ENCODE results near the gene NPM3.

Gene NPM3

GRCh38 chr10:101759309-101760247 is 23.7 kb downstream of the NPM3 start:
- no peak for DNase-seq (ENCODE audit: low read depth, low spot score)
- Histone ChIP-seq H3K9ac (ENCODE audit: insufficient read length) (no peak overlapping the region), H3K27ac (no peak overlapping the region), H3K9me3 (ENCODE audit: low read depth, low read length) (no peaks in the 10 kb centered on the region), H3K36me3 (ENCODE audit: insufficient read depth, low read length) (no peaks in the 10 kb centered on the region), H3K4me3 (no peak overlapping the region)
- TF ChIP-seq FOXP2 (optimal IDR thresholded peaks at IDR 0.05; ENCODE audit: control extremely low read depth, extremely low read length, insufficient read depth) (no peak), EZH2 (IDR thresholded peaks at IDR 0.05) (no peak), POLR2AphosphoS5 (IDR thresholded peaks at IDR 0.05; ENCODE audit: borderline replicate concordance, low read depth, low read length) (no peak)

GRCh38 chr10:101758858-101759257 is 24.4 kb downstream of the NPM3 start:
- H3K9ac ChIP-seq (ENCODE audit: insufficient read length), result no peak overlapping the region
- H3K36me3 ChIP-seq (ENCODE audit: insufficient read depth, low read length), result no peaks in the 10 kb centered on the region
- H3K27ac ChIP-seq, result no peak overlapping the region
- no peak overlapping the region for H3K4me3 ChIP-seq
- DNase-seq (ENCODE audit: low read depth, low spot score), result no peak
- no peaks in the 10 kb centered on the region for H3K9me3 ChIP-seq (ENCODE audit: low read depth, low read length)
- TF ChIP-seq POLR2AphosphoS5 (IDR thresholded peaks at IDR 0.05; ENCODE audit: borderline replicate concordance, low read depth, low read length) (no peak), EZH2 (IDR thresholded peaks at IDR 0.05) (no peak), FOXP2 (optimal IDR thresholded peaks at IDR 0.05; ENCODE audit: control extremely low read depth, extremely low read length, insufficient read depth) (no peak)

GRCh38 chr10:101752241-101752640 is 31.0 kb downstream of the NPM3 start:
- Histone ChIP-seq H3K27ac (no peak overlapping the region), H3K9ac (ENCODE audit: insufficient read length) (no peak overlapping the region), H3K36me3 (ENCODE audit: insufficient read depth, low read length) (no peaks in the 10 kb centered on the region), H3K9me3 (ENCODE audit: low read depth, low read length) (no peaks in the 10 kb centered on the region), H3K4me3 (no peak overlapping the region)
- no peak for TF ChIP-seq FOXP2 (optimal IDR thresholded peaks at IDR 0.05; ENCODE audit: control extremely low read depth, extremely low read length, insufficient read depth)
- no peak for DNase-seq (ENCODE audit: low read depth, low spot score)

- H3K27ac ChIP-seq, result no peak overlapping the region
- no peak overlapping the region for H3K9ac ChIP-seq (ENCODE audit: insufficient read length)
- TF ChIP-seq POLR2AphosphoS5 (IDR thresholded peaks at IDR 0.05; ENCODE audit: borderline replicate concordance, low read depth, low read length), result no peak
- TF ChIP-seq FOXP2 (optimal IDR thresholded peaks at IDR 0.05; ENCODE audit: control extremely low read depth, extremely low read length, insufficient read depth), result no peak
- TF ChIP-seq EZH2 (IDR thresholded peaks at IDR 0.05), result no peak
- H3K4me3 ChIP-seq, result no peak overlapping the region
- no peaks in the 10 kb centered on the region for H3K36me3 ChIP-seq (ENCODE audit: insufficient read depth, low read length)
- no peak for DNase-seq (ENCODE audit: low read depth, low spot score)
- no peaks in the 10 kb centered on the region for H3K9me3 ChIP-seq (ENCODE audit: low read depth, low read length)
Observed at GRCh38 chr10:101749047-101750016, 33.9 kb downstream of the NPM3 start.

- H3K27ac ChIP-seq, result no peak overlapping the region
- H3K9ac ChIP-seq (ENCODE audit: insufficient read length), result no peak overlapping the region
- TF ChIP-seq EZH2 (IDR thresholded peaks at IDR 0.05) (no peak), FOXP2 (optimal IDR thresholded peaks at IDR 0.05; ENCODE audit: control extremely low read depth, extremely low read length, insufficient read depth) (no peak), POLR2AphosphoS5 (IDR thresholded peaks at IDR 0.05; ENCODE audit: borderline replicate concordance, low read depth, low read length) (no peak)
- no peak overlapping the region for H3K4me3 ChIP-seq
- no peak for DNase-seq (ENCODE audit: low read depth, low spot score)
- no peaks in the 10 kb centered on the region for H3K36me3 ChIP-seq (ENCODE audit: insufficient read depth, low read length)
- H3K9me3 ChIP-seq (ENCODE audit: low read depth, low read length), result no peaks in the 10 kb centered on the region
Observed at GRCh38 chr10:101748496-101748895, 34.8 kb downstream of the NPM3 start.

GRCh38 chr10:101745074-101745696 is 38.1 kb downstream of the NPM3 start:
- DNase-seq (ENCODE audit: low read depth, low spot score), result no peak
- Histone ChIP-seq H3K9me3 (ENCODE audit: low read depth, low read length) (no peaks in the 10 kb centered on the region), H3K9ac (ENCODE audit: insufficient read length) (no peak overlapping the region), H3K27ac (no peak overlapping the region), H3K4me3 (no peak overlapping the region), H3K36me3 (ENCODE audit: insufficient read depth, low read length) (no peaks in the 10 kb centered on the region)
- TF ChIP-seq FOXP2 (optimal IDR thresholded peaks at IDR 0.05; ENCODE audit: control extremely low read depth, extremely low read length, insufficient read depth) (no peak), POLR2AphosphoS5 (IDR thresholded peaks at IDR 0.05; ENCODE audit: borderline replicate concordance, low read depth, low read length) (no peak), EZH2 (IDR thresholded peaks at IDR 0.05) (no peak)

GRCh38 chr10:101744267-101744666 is 39.0 kb downstream of the NPM3 start:
- Histone ChIP-seq H3K36me3 (ENCODE audit: insufficient read depth, low read length) (no peaks in the 10 kb centered on the region), H3K27ac (no peak overlapping the region), H3K9ac (ENCODE audit: insufficient read length) (no peak overlapping the region), H3K4me3 (no peak overlapping the region), H3K9me3 (ENCODE audit: low read depth, low read length) (no peaks in the 10 kb centered on the region)
- TF ChIP-seq EZH2 (IDR thresholded peaks at IDR 0.05) (no peak), POLR2AphosphoS5 (IDR thresholded peaks at IDR 0.05; ENCODE audit: borderline replicate concordance, low read depth, low read length) (no peak), FOXP2 (optimal IDR thresholded peaks at IDR 0.05; ENCODE audit: control extremely low read depth, extremely low read length, insufficient read depth) (no peak)
- no peak for DNase-seq (ENCODE audit: low read depth, low spot score)

GRCh38 chr10:101741938-101742337 is 41.3 kb downstream of the NPM3 start:
- Histone ChIP-seq H3K9ac (ENCODE audit: insufficient read length) (no peak overlapping the region), H3K27ac (no peak overlapping the region), H3K9me3 (ENCODE audit: low read depth, low read length) (no peaks in the 10 kb centered on the region), H3K4me3 (no peak overlapping the region), H3K36me3 (ENCODE audit: insufficient read depth, low read length) (no peaks in the 10 kb centered on the region)
- TF ChIP-seq FOXP2 (optimal IDR thresholded peaks at IDR 0.05; ENCODE audit: control extremely low read depth, extremely low read length, insufficient read depth), result no peak
- no peak for TF ChIP-seq POLR2AphosphoS5 (IDR thresholded peaks at IDR 0.05; ENCODE audit: borderline replicate concordance, low read depth, low read length)
- TF ChIP-seq EZH2 (IDR thresholded peaks at IDR 0.05), result no peak
- DNase-seq (ENCODE audit: low read depth, low spot score), result no peak
